Left ventricle myocardium inferior (tissue), 1 donor: ENCODE results near the gene ZYG11A. TPM values are rescaled to one million over a fixed set of nuclear protein-coding genes. Genes with fewer than 3 reads are reported as not detected.

Experiments
- DNase-seq: peaks from one replicate; pipeline ENCODE4 v3.0.0-alpha.2; 2020
- H3K27ac ChIP-seq: fragments of 200-600 bp; replicated peaks from 2 replicates; pipeline ENCODE4 v1.8.0; 2021
- H3K27me3 ChIP-seq: fragments of 200-600 bp; 2 replicates; pipeline ENCODE4 v1.8.0; 2021; ENCODE audit warnings: low read depth
- H3K36me3 ChIP-seq: fragments of 200-600 bp; 2 replicates; pipeline ENCODE4 v1.8.0; 2021
- H3K4me1 ChIP-seq: fragments of 200-600 bp; 2 replicates; pipeline ENCODE4 v1.8.0; 2021
- H3K4me3 ChIP-seq: fragments of 200-600 bp; 2 replicates; pipeline ENCODE4 v1.8.0; 2021; ENCODE audit warnings: mild to moderate bottlenecking, moderate library complexity
- H3K9me3 ChIP-seq: fragments of 200-600 bp; replicated peaks from 2 replicates; pipeline ENCODE4 v1.8.0; 2021
- intact Hi-C: fragments of 100-400 bp; cut with micrococcal nuclease; formaldehyde crosslinking; loops from one replicate; pipeline ENCODE4 v1.11.0; 2022
- microRNA-seq: library from miRNA; unstranded; fragments of <30 nt; microRNA quantifications from one replicate; pipeline ENCODE4 v1.2.0, GENCODE V29; 2020
- total RNA-seq: library from RNA; stranded (reverse); fragmentation: NEBNext Ultra II Directional; extraction: Animal tissue kit (Norgen Biotek cat#: 25700); gene quantifications from one replicate; pipeline ENCODE4 v1.2.1, GENCODE V29; 2021
- TF ChIP-seq, protein P1 (sequence below): fragments of 200-600 bp; IDR thresholded peaks from 2 replicates; pipeline ENCODE4 v1.8.0; 2021; ENCODE audit warnings: antibody characterized with exemption, mild to moderate bottlenecking, borderline replicate concordance
- donor health status: DM: no; HTN: yes; CAD: no; lungs with severe emphysema.

Gene ZYG11A
- total RNA-seq, 1 donor from 2014 or later: not detected

DNA sequence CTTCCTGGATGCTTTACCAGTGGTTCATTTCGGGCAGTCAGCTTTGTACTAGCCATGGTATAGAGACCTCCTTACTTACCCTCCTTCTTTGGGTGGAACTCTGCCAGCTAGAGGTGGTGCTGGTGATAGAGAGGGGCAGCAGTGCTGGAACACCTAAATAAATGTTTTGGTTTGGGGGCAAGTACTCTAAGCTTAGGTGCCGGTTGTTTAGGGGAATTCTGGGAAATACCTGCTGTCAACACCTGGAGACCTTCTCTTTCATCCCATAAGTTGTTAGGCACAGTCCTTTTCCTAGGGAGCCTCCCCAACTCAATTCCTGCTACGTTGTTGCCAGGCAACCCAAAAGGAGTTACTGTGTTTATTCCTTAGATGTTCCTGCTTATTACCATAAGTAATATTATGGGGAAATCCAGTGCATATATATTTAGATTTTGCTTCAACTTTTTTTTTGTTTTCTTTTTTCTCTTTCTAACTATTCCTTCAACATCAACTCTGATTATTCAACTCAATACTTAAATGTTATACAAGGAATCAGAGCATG is 101.4 kb downstream of the ZYG11A start:
- TF ChIP-seq, protein P1, sequence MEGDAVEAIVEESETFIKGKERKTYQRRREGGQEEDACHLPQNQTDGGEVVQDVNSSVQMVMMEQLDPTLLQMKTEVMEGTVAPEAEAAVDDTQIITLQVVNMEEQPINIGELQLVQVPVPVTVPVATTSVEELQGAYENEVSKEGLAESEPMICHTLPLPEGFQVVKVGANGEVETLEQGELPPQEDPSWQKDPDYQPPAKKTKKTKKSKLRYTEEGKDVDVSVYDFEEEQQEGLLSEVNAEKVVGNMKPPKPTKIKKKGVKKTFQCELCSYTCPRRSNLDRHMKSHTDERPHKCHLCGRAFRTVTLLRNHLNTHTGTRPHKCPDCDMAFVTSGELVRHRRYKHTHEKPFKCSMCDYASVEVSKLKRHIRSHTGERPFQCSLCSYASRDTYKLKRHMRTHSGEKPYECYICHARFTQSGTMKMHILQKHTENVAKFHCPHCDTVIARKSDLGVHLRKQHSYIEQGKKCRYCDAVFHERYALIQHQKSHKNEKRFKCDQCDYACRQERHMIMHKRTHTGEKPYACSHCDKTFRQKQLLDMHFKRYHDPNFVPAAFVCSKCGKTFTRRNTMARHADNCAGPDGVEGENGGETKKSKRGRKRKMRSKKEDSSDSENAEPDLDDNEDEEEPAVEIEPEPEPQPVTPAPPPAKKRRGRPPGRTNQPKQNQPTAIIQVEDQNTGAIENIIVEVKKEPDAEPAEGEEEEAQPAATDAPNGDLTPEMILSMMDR: no peak
- H3K27ac ChIP-seq: no peak overlapping the region
- no peaks in the 10 kb centered on the region for H3K4me1 ChIP-seq
- H3K4me3 ChIP-seq: no peak overlapping the region
- no peaks in the 10 kb centered on the region for H3K9me3 ChIP-seq
- intact Hi-C loops: no loop called here
- H3K27me3 ChIP-seq: no peaks in the 10 kb centered on the region
- no peak for DNase-seq
- H3K36me3 ChIP-seq: peaks cover 15% of the 10 kb centered on the region

DNA sequence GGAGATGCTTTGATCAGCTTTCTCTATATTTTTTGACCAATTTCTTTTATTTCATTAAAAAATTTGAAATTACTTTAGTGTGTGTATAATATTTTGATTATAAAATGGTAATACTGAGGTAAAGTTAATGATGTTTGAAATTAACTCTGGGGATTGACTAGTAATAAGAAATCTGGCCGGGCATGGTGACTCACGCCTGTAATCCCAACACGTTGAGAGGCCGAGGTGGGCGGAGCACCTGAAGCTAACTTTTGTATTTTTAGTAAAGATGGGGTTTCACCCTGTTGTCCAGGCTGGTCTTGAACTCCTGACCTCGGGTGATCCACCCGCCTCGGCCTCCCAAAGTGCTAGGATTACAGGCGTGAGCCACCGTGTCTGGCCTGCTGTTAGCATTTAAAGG is 102.0 kb downstream of the ZYG11A start:
- Histone ChIP-seq H3K27me3 (no peaks in the 10 kb centered on the region), H3K4me1 (no peaks in the 10 kb centered on the region), H3K27ac (no peak overlapping the region), H3K9me3 (no peaks in the 10 kb centered on the region), H3K4me3 (no peak overlapping the region), H3K36me3 (peaks cover 15% of the 10 kb centered on the region)
- intact Hi-C loops: no loop called here
- TF ChIP-seq, protein P1: no peak
- DNase-seq: no peak

Small RNA genes within 50 kb of the gene (microRNA-seq; reads per million reads assigned to microRNA genes)
- gene MIR1273F (not detected), gene MIR1273G (not detected), gene MIR5095 (not detected)

Other genes with a start within 250 kb of the ZYG11A start
- gene GPX7, start 240.4 kb upstream of the ZYG11A start, total RNA-seq: 5.2 TPM
- not detected for gene SHISAL2A, start 209.6 kb upstream of the ZYG11A start, total RNA-seq
- gene COA7, start 144.4 kb upstream of the ZYG11A start, total RNA-seq: 18.5 TPM
- 68.3 TPM for gene ZYG11B, start 116.3 kb upstream of the ZYG11A start, total RNA-seq
- 119 TPM for gene ECHDC2, start 79.0 kb downstream of the ZYG11A start, total RNA-seq
- gene SCP2, start 84.5 kb downstream of the ZYG11A start, total RNA-seq: 130 TPM
- 22.9 TPM for gene PODN, start 219.5 kb downstream of the ZYG11A start, total RNA-seq